Lung (tissue), 12 donors: Measurements from ENCODE around the gene BMAL2. TPM values are rescaled to one million over a fixed set of nuclear protein-coding genes. Genes with fewer than 3 reads are reported as not detected.

ENCODE experiments used
- ATAC-seq: fragments of 200-7000 bp; cut with Tn5 transposase; one replicate; pipeline ENCODE4 v1.9.1; 2020; ENCODE audit warnings: moderate number of reproducible peaks; ENCODE audit not compliant: insufficient read depth, low FRiP score
- DNase-seq, 3 donors: peaks; one replicate each; pipeline ENCODE4 v3.0.0-alpha.2; 2013 to 2017
- H3K27ac ChIP-seq, 2 donors: one replicate each; pipeline ENCODE4 v1.5.1; 2013; ENCODE audit warnings: mild to moderate bottlenecking in 2 of 2, moderate library complexity in 2 of 2, control low read depth in 1 of 2, inconsistent platforms in 1 of 2, low read depth in 1 of 2, low read length in 1 of 2
- H3K27me3 ChIP-seq, 3 donors: one replicate each; pipeline ENCODE4 v1.5.1; 2013; ENCODE audit warnings: low read length in 2 of 3; ENCODE audit not compliant: control insufficient read depth in 3 of 3, insufficient read depth in 3 of 3
- H3K36me3 ChIP-seq, 4 donors: one replicate each; pipeline ENCODE4 v1.5.1; 2013; ENCODE audit warnings: low read length in 4 of 4, mild to moderate bottlenecking in 1 of 4, moderate library complexity in 1 of 4; ENCODE audit not compliant: control insufficient read depth in 4 of 4, insufficient read depth in 4 of 4
- H3K4me1 ChIP-seq, 5 donors: one replicate each; pipeline ENCODE4 v1.5.1; 2013; ENCODE audit warnings: low read length in 5 of 5, mild to moderate bottlenecking in 2 of 5, moderate library complexity in 1 of 5; ENCODE audit not compliant: control insufficient read depth in 5 of 5, insufficient read depth in 5 of 5
- H3K4me3 ChIP-seq: one replicate; pipeline ENCODE4 v1.5.1; 2013; ENCODE audit warnings: mild to moderate bottlenecking, control low read depth, moderate library complexity
- H3K9ac ChIP-seq, 2 donors: one replicate each; pipeline ENCODE4 v1.5.1; 2013; ENCODE audit warnings: low read length in 2 of 2, control low read depth in 1 of 2; ENCODE audit not compliant: insufficient read depth in 1 of 2
- H3K9me3 ChIP-seq, 4 donors: one replicate each; pipeline ENCODE4 v1.5.1; 2013; ENCODE audit warnings: low read length in 3 of 4, mild to moderate bottlenecking in 1 of 4, moderate library complexity in 1 of 4; ENCODE audit not compliant: control insufficient read depth in 4 of 4, insufficient read depth in 3 of 4
- CTCF ChIP-seq: IDR thresholded peaks from 2 replicates; pipeline ENCODE4 v1.5.1; 2012; ENCODE audit warnings: mild to moderate bottlenecking; ENCODE audit errors: control extremely low read depth, extremely low read depth
- WGBS, 2 donors: extraction: QIAGEN DNeasy Blood & Tissue Kit; methylation state at CpG; one replicate each; pipeline ENCODE4 v1.1.7; 2013; 5-methylcytosine and 5-hydroxymethylcytosine counted together
- polyA plus RNA-seq, 2 donors: library from polyadenylated mRNA; stranded (reverse); fragments of 200-250 nt; gene quantifications; one replicate each; pipeline ENCODE4 v1.2.1, GENCODE V29; 2013
- total RNA-seq, 2 donors: library from RNA; depleted of rRNA in 1 of 2; stranded (reverse); fragments of >200 nt in 1 of 2; gene quantifications; one replicate each; pipeline ENCODE4 v1.2.1, GENCODE V29; 2014 to 2021
- donor health status: control.
- donor health status: control.
- donor health status: Bipolar disorder and iron deficiency.
- donor health status: healthy.
- donor health status: DM: yes; HTN: yes; CAD: no.

BMAL2 gene
- total and polyA plus RNA-seq, 4 donors: 1.5 to 7.8 (median 4.4) TPM

DNA sequence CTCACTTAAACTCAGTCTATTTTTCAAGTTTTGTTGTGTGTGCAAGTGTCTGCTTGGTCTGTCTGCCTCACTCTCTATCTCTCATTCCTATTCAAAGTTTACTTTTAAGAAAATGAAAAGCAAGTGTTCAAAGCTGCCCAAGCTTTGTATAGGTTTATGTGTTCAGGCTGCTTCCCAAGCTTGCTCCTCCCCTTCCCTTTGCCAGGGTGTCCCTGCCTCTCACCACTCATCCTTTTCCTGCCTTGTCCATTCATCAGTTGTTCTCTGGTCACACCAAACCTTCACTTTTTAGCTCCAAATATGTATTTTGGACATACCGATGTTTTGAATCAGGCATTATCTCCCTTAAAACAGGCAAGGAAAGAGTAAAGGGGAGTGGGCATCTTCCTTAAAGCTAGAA, 47.2 kb upstream of the BMAL2 start:
- ATAC-seq (no peak), DNase-seq (no peak)
- Histone ChIP-seq H3K36me3 (no peaks in the 10 kb centered on the region), H3K9ac (no peak overlapping the region), H3K4me3 (no peak overlapping the region), H3K4me1 (peaks cover 0 to 37% (median 0%) of the 10 kb centered on the region in 5 donors), H3K27me3 (no peaks in the 10 kb centered on the region), H3K27ac (peak overlapping the region; percentile 40 to 64), H3K9me3 (no peaks in the 10 kb centered on the region)
- TF ChIP-seq CTCF: no peak
- WGBS, 2 donors: 92 to 97% methylated on average over 1 of the region's 1 CpG

GRCh38 chr12:27289414-27289813, 43.2 kb upstream of the BMAL2 start:
- H3K27ac ChIP-seq: no peak overlapping the region
- no peak overlapping the region for H3K9ac ChIP-seq
- DNase-seq (no peak), ATAC-seq (no peak)
- WGBS, 2 donors: 85 to 90% methylated on average over 3 of the region's 3 CpGs
- H3K9me3 ChIP-seq: no peaks in the 10 kb centered on the region
- no peak for TF ChIP-seq CTCF
- H3K36me3 ChIP-seq: no peaks in the 10 kb centered on the region
- H3K4me3 ChIP-seq: no peak overlapping the region
- H3K4me1 ChIP-seq: peaks cover 0 to 36% (median 3%) of the 10 kb centered on the region in 5 donors
- no peaks in the 10 kb centered on the region for H3K27me3 ChIP-seq

GRCh38 chr12:27290501-27291168, 42.0 kb upstream of the BMAL2 start:
- H3K4me3 ChIP-seq: no peak overlapping the region

More at GRCh38 chr12:27290501-27291168, 42.0 kb upstream of the BMAL2 start:
- H3K9me3 ChIP-seq: no peaks in the 10 kb centered on the region
- no peak for TF ChIP-seq CTCF
- no peak overlapping the region for H3K9ac ChIP-seq
- WGBS, 2 donors: 81 to 85% methylated on average over 4 of the region's 4 CpGs
- H3K36me3 ChIP-seq: no peaks in the 10 kb centered on the region
- no peak for ATAC-seq
- no peaks in the 10 kb centered on the region for H3K27me3 ChIP-seq
- peak overlapping the region in 1 of 2 donors; percentile 17 for H3K27ac ChIP-seq
- H3K4me1 ChIP-seq: peaks cover 0 to 40% (median 2%) of the 10 kb centered on the region in 5 donors
- DNase-seq: no peak
